Type B pancreatic cell (in vitro differentiated cells): ENCODE data around the gene KMT2B. TPM values are rescaled to one million over a fixed set of nuclear protein-coding genes. Genes with fewer than 3 reads are reported as not detected.

ENCODE experiments used
- DNase-seq: peaks from one replicate; pipeline ENCODE4 v3.0.0; 2021; ENCODE audit warnings: mixed read lengths; ENCODE audit not compliant: unreplicated experiment; ENCODE audit errors: extremely low spot score
- H3K27ac Mint-ChIP-seq: 2 replicates; pipeline ENCODE4 v1.8.0; 2021; ENCODE audit warnings: mild to moderate bottlenecking, mixed read lengths
- H3K27me3 Mint-ChIP-seq: 2 replicates; pipeline ENCODE4 v1.8.0; 2021; ENCODE audit warnings: mixed read lengths
- H3K36me3 Mint-ChIP-seq: 2 replicates; pipeline ENCODE4 v1.8.0; 2021; ENCODE audit warnings: mixed read lengths
- H3K4me1 Mint-ChIP-seq: one replicate; pipeline ENCODE4 v1.8.0; 2021; ENCODE audit warnings: mixed read lengths; ENCODE audit not compliant: unreplicated experiment
- H3K4me3 Mint-ChIP-seq: 2 replicates; pipeline ENCODE4 v1.8.0; 2021; ENCODE audit warnings: mild to moderate bottlenecking, mixed read lengths
- H3K9me3 Mint-ChIP-seq: 2 replicates; pipeline ENCODE4 v1.8.0; 2021; ENCODE audit warnings: mixed read lengths
- CTCF ChIP-seq: fragments of 200-600 bp; sonication (generic); conservative IDR thresholded peaks from 2 replicates; pipeline ENCODE4 v1.5.0; 2021; ENCODE audit warnings: antibody characterized with exemption, mild to moderate bottlenecking
- total RNA-seq: library from RNA; stranded (reverse); gene quantifications from 2 replicates; pipeline ENCODE4 v1.2.1, GENCODE V29; 2021; ENCODE audit warnings: low replicate concordance

Gene KMT2B
- total RNA-seq, 1 donor from 2014 or later, result 55.4 TPM

- no peak for DNase-seq
- Mint-ChIP-seq H3K4me3 (no peak overlapping the region), H3K36me3 (peaks cover 17% of the 10 kb centered on the region), H3K27me3 (no peaks in the 10 kb centered on the region), H3K27ac (peak overlapping the region; percentile 48), H3K9me3 (no peaks in the 10 kb centered on the region), H3K4me1 (peaks cover 5% of the 10 kb centered on the region)
- TF ChIP-seq CTCF, result no peak
These were observed 17.1 kb downstream of the KMT2B start for GRCh38 chr19:35734889-35735288.

GRCh38 chr19:35736913-35737886 lies 19.4 kb downstream of the KMT2B start:
- Mint-ChIP-seq H3K27me3 (no peaks in the 10 kb centered on the region), H3K9me3 (no peaks in the 10 kb centered on the region), H3K4me1 (peaks cover 2% of the 10 kb centered on the region), H3K4me3 (peak overlapping the region; percentile 65), H3K36me3 (peaks cover 4% of the 10 kb centered on the region), H3K27ac (peak overlapping the region; percentile 73)
- DNase-seq, result no peak
- TF ChIP-seq CTCF, result peak; percentile 41

GRCh38 chr19:35738021-35738886 lies 20.5 kb downstream of the KMT2B start:
- Mint-ChIP-seq H3K36me3 (peaks cover 4% of the 10 kb centered on the region), H3K4me1 (peaks cover 3% of the 10 kb centered on the region), H3K9me3 (no peaks in the 10 kb centered on the region), H3K27ac (no peak overlapping the region), H3K4me3 (peak overlapping the region; percentile 34), H3K27me3 (no peaks in the 10 kb centered on the region)
- no peak for TF ChIP-seq CTCF
- DNase-seq, result no peak

- H3K9me3 Mint-ChIP-seq, result no peaks in the 10 kb centered on the region
- no peak overlapping the region for H3K27ac Mint-ChIP-seq
- peaks cover 3% of the 10 kb centered on the region for H3K4me1 Mint-ChIP-seq
- H3K27me3 Mint-ChIP-seq, result no peaks in the 10 kb centered on the region
- no peak for DNase-seq
- TF ChIP-seq CTCF, result no peak
- peaks cover 4% of the 10 kb centered on the region for H3K36me3 Mint-ChIP-seq
- H3K4me3 Mint-ChIP-seq, result peak overlapping the region; percentile 34
These were observed 21.1 kb downstream of the KMT2B start for GRCh38 chr19:35738887-35739229.

- Mint-ChIP-seq H3K4me3 (peak overlapping the region; percentile 68), H3K9me3 (no peaks in the 10 kb centered on the region), H3K27ac (no peak overlapping the region), H3K36me3 (peaks cover 4% of the 10 kb centered on the region), H3K4me1 (peaks cover 6% of the 10 kb centered on the region), H3K27me3 (no peaks in the 10 kb centered on the region)
- TF ChIP-seq CTCF, result no peak
- DNase-seq, result no peak
These were observed 21.7 kb downstream of the KMT2B start for GRCh38 chr19:35739275-35740107.
